ENCODE measurements around the gene COL4A4. TPM values are rescaled to one million over a fixed set of nuclear protein-coding genes. Genes with fewer than 3 reads are reported as not detected.

COL4A4 gene
- total and polyA plus RNA-seq, 2 of the 13 experiments (the other 11 are each of a cell fraction or from before 2014, with no cell fraction given) = not detected

GRCh38 chr2:227125506-227125905 is 38.5 kb downstream of the COL4A4 start:
- Histone ChIP-seq H2AFZ (ENCODE audit: low read length) (no peak overlapping the region), H3K27me3 (ENCODE audit: control insufficient read depth in 1 of 2, insufficient read depth in 2 of 2, low read length in 2 of 2) (peaks cover 0 to 11% of the 10 kb centered on the region in 2 experiments; a peak in 2 of 5 replicates), H3K27ac (ENCODE audit: extremely low read length, insufficient read depth, low read length) (no peak overlapping the region), H4K20me1 (ENCODE audit: insufficient read depth, low read length) (no peaks in the 10 kb centered on the region), H3K79me2 (ENCODE audit: insufficient read depth, low read length) (no peaks in the 10 kb centered on the region), H3K4me2 (ENCODE audit: low read depth, low read length) (no peak overlapping the region), H3K9ac (ENCODE audit: insufficient read depth, low read depth, low read length) (no peak overlapping the region), H3K4me3 (replicated peaks in 1 of 3; ENCODE audit: insufficient read depth in 1 of 3, low read depth in 2 of 3, low read length in 3 of 3) (no peak overlapping the region), H3K4me1 (ENCODE audit: insufficient read depth, low read length) (no peaks in the 10 kb centered on the region), H3K9me3 (ENCODE audit: low read length) (no peaks in the 10 kb centered on the region), H3K36me3 (replicated peaks in 1 of 2; ENCODE audit: control insufficient read depth in 1 of 2, insufficient read depth in 2 of 2, low read length in 2 of 2) (no peaks in the 10 kb centered on the region)
- ATAC-seq = peak; percentile 85
- ChIA-PET CTCF (ENCODE audit: low intra/inter-chr PET ratio, low total read pairs) (no interaction called here), POLR2A (no interaction called here)
- no TSS peak for BruUV-seq (replicated peaks)
- peak; percentile 37; the same call in 1 of the 2 replicates for TF ChIP-seq FOSL2 (CRISPR knock-in tag; IDR thresholded peaks at IDR 0.05)
- peak; percentile 63 for TF ChIP-seq CTCF (CRISPR knock-in tag; IDR thresholded peaks at IDR 0.05)
- TF ChIP-seq STAG1 (CRISPR knock-in tag; IDR thresholded peaks at IDR 0.05) = peak; percentile 34; the same call in 1 of the 2 replicates
- TF ChIP-seq DPF2 (CRISPR knock-in tag; IDR thresholded peaks at IDR 0.05; ENCODE audit: borderline replicate concordance, low read depth) = no peak
- TF ChIP-seq ZMYM4 (CRISPR knock-in tag; IDR thresholded peaks at IDR 0.05) = 0 out of 2 replicates have a peak, but pooled peaks have one; percentile 18
- intact Hi-C loops (cut with micrococcal nuclease; ENCODE audit: unreplicated experiment) (loop anchor here (10.0 kb wide), 1 partner anchor 529 kb away; no protein-coding TSS in a partner anchor), in situ Hi-C loops (cut with HindIII; ENCODE audit: extremely low pct_ligation_motif_present, low pct_unique_long_range_greater_than_20kb) (loop anchor here (5.0 kb wide), 1 partner anchor 117 kb away; no protein-coding TSS in a partner anchor)
- DNase-seq (ENCODE audit: low spot score) = peak; percentile 25
- no peak for FAIRE-seq
- 4% methylated on average over 5 of the region's 5 CpGs for WGBS (ENCODE audit: low lambda C conversion rate)

- BruUV-seq (replicated peaks) = no TSS peak
- in situ Hi-C loops (cut with HindIII; ENCODE audit: extremely low pct_ligation_motif_present, low pct_unique_long_range_greater_than_20kb) = loop anchor here (5.0 kb wide), 1 partner anchor 117 kb away; no protein-coding TSS in a partner anchor
- TF ChIP-seq ZNF607 (CRISPR knock-in tag; IDR thresholded peaks at IDR 0.05; ENCODE audit: borderline replicate concordance) (no peak), PRDM4 (CRISPR knock-in tag; IDR thresholded peaks at IDR 0.05; ENCODE audit: borderline replicate concordance) (no peak), ZBTB10 (CRISPR knock-in tag; IDR thresholded peaks at IDR 0.05; ENCODE audit: borderline replicate concordance) (no peak)
Measured at GRCh38 chr2:227124811-227125210, 39.2 kb downstream of the COL4A4 start.

More at GRCh38 chr2:227124811-227125210, 39.2 kb downstream of the COL4A4 start:
- Histone ChIP-seq H3K4me3 (replicated peaks in 1 of 3; ENCODE audit: insufficient read depth in 1 of 3, low read depth in 2 of 3, low read length in 3 of 3) (no peak overlapping the region), H3K27me3 (ENCODE audit: control insufficient read depth in 1 of 2, insufficient read depth in 2 of 2, low read length in 2 of 2) (peaks cover 0 to 6% of the 10 kb centered on the region in 2 experiments; a peak in 2 of 5 replicates), H4K20me1 (ENCODE audit: insufficient read depth, low read length) (no peaks in the 10 kb centered on the region), H3K27ac (ENCODE audit: extremely low read length, insufficient read depth, low read length) (no peak overlapping the region), H3K4me2 (ENCODE audit: low read depth, low read length) (no peak overlapping the region), H3K79me2 (ENCODE audit: insufficient read depth, low read length) (no peaks in the 10 kb centered on the region), H3K9ac (ENCODE audit: insufficient read depth, low read depth, low read length) (no peak overlapping the region), H3K36me3 (replicated peaks in 1 of 2; ENCODE audit: control insufficient read depth in 1 of 2, insufficient read depth in 2 of 2, low read length in 2 of 2) (no peaks in the 10 kb centered on the region), H3K9me3 (ENCODE audit: low read length) (no peaks in the 10 kb centered on the region), H3K4me1 (ENCODE audit: insufficient read depth, low read length) (no peaks in the 10 kb centered on the region), H2AFZ (ENCODE audit: low read length) (no peak overlapping the region)
- DNase-seq (ENCODE audit: low spot score) (no peak), ATAC-seq (no peak), FAIRE-seq (no peak)
- intact Hi-C loops (cut with micrococcal nuclease; ENCODE audit: unreplicated experiment) = loop anchor here (10.0 kb wide), 1 partner anchor 530 kb away; no protein-coding TSS in a partner anchor
- ChIA-PET CTCF (ENCODE audit: low intra/inter-chr PET ratio, low total read pairs) (no interaction called here), POLR2A (no interaction called here)
- 13% methylated on average over 2 of the region's 2 CpGs for WGBS (ENCODE audit: low lambda C conversion rate)

Measured in HepG2 (cell line).